Measurements from ENCODE around the gene STIP1. TPM values are rescaled to one million over a fixed set of nuclear protein-coding genes. Genes with fewer than 3 reads are reported as not detected.

STIP1 gene
- total RNA-seq, 1 experiment from 2014 or later = 338 TPM

DNA sequence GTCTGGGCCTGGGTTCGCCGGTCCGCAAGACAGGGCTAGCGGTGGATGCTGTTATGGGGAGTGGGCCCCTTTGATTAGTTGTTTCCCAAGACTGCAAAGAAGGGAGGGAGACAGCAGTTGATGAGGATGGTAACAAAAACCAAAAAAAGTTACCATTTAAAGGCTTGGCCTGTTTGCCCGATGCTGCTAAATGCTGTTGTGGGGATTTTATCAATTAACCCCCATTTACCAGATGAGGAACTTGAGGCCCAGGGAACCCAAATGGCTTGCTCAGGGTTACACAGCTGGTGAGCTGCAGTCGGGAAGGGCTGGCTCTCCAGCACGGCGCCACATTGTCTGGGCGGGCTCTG, 36.7 kb downstream of the STIP1 start:
- Mint-ChIP-seq H3K4me3 (no peak overlapping the region), H3K9me3 (no peaks in the 10 kb centered on the region), H3K4me1 (peaks cover 15% of the 10 kb centered on the region in 2 experiments), H3K36me3 (ENCODE audit: insufficient read depth in 1 of 3, low read depth in 3 of 3) (peaks cover 0 to 25% (median 14%) of the 10 kb centered on the region in 3 experiments; a peak in 5 of 7 replicates), H3K27ac (no peak overlapping the region), H3K27me3 (ENCODE audit: low read depth) (no peaks in the 10 kb centered on the region; the same call in 1 of the 2 replicates)
- H2BK20ac ChIP-seq (ENCODE audit: low read depth, low read length, poor library complexity, severe bottlenecking) = no peak overlapping the region
- H3K4me2 ChIP-seq (ENCODE audit: insufficient read depth, insufficient read length, low read length) = no peak overlapping the region
- peaks cover 15% of the 10 kb centered on the region for H3K23me2 ChIP-seq (ENCODE audit: insufficient read length, low read depth, low read length, poor library complexity, severe bottlenecking)
- no peaks in the 10 kb centered on the region for H4K20me1 ChIP-seq (ENCODE audit: control insufficient read depth, insufficient read depth, insufficient read length)
- H2BK5ac ChIP-seq (ENCODE audit: insufficient read length, low read length) = no peak overlapping the region
- no peak overlapping the region for H2BK12ac ChIP-seq (ENCODE audit: insufficient read length, low read depth, low read length)
- TF ChIP-seq, protein P1, sequence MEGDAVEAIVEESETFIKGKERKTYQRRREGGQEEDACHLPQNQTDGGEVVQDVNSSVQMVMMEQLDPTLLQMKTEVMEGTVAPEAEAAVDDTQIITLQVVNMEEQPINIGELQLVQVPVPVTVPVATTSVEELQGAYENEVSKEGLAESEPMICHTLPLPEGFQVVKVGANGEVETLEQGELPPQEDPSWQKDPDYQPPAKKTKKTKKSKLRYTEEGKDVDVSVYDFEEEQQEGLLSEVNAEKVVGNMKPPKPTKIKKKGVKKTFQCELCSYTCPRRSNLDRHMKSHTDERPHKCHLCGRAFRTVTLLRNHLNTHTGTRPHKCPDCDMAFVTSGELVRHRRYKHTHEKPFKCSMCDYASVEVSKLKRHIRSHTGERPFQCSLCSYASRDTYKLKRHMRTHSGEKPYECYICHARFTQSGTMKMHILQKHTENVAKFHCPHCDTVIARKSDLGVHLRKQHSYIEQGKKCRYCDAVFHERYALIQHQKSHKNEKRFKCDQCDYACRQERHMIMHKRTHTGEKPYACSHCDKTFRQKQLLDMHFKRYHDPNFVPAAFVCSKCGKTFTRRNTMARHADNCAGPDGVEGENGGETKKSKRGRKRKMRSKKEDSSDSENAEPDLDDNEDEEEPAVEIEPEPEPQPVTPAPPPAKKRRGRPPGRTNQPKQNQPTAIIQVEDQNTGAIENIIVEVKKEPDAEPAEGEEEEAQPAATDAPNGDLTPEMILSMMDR (conservative IDR thresholded peaks at IDR 0.05) = no peak
- no peak overlapping the region for H3K23ac ChIP-seq (ENCODE audit: insufficient read length, low read depth, low read length)
- no peak overlapping the region for H2BK15ac ChIP-seq (ENCODE audit: low read depth, low read length)
- H3T11ph ChIP-seq (ENCODE audit: low read length) = no peak overlapping the region
- no peak overlapping the region for H3K9ac ChIP-seq (ENCODE audit: extremely low read depth, insufficient read length, low read length)
- WGBS (ENCODE audit: extremely low coverage, insufficient read length, low lambda C conversion rate) = no CpG with 5 or more reads among the region's 9 CpGs
- H4K5ac ChIP-seq (ENCODE audit: insufficient read length, low read depth, low read length) = no peak overlapping the region
- H3K79me1 ChIP-seq (ENCODE audit: insufficient read depth, low read depth, low read length, poor library complexity, severe bottlenecking) = no peaks in the 10 kb centered on the region
- no peaks in the 10 kb centered on the region for H3K27me3 ChIP-seq (ENCODE audit: insufficient read depth, low read length)
- no peak overlapping the region for H2AK5ac ChIP-seq (ENCODE audit: insufficient read length, low read length)
- H3K79me2 ChIP-seq (ENCODE audit: insufficient read depth, low read length) = no peaks in the 10 kb centered on the region
- DNase-seq = no peak
- no peak overlapping the region for H3K18ac ChIP-seq (ENCODE audit: insufficient read length, low read depth, low read length)
- no peak overlapping the region for H3K14ac ChIP-seq (ENCODE audit: insufficient read depth, low read length)
- H3K4me1 ChIP-seq (ENCODE audit: insufficient read depth, low read length) = no peaks in the 10 kb centered on the region
- H4K8ac ChIP-seq (replicated peaks; ENCODE audit: insufficient read length, low read depth, low read length) = no peak overlapping the region
- H3K56ac ChIP-seq (ENCODE audit: insufficient read length, low read depth, low read length) = no peak overlapping the region
- no peak overlapping the region for H2BK120ac ChIP-seq (ENCODE audit: low read depth, low read length, poor library complexity, severe bottlenecking)
- no peak overlapping the region for H4K91ac ChIP-seq (ENCODE audit: insufficient read length, low read depth, low read length)
- H2AFZ ChIP-seq (ENCODE audit: low read length) = no peak overlapping the region
- no peaks in the 10 kb centered on the region for H3K9me3 ChIP-seq (ENCODE audit: control insufficient read depth, low read depth, low read length)
- H3K4ac ChIP-seq (ENCODE audit: low read depth, low read length) = no peak overlapping the region
- no peak overlapping the region for H3K27ac ChIP-seq (ENCODE audit: insufficient read length, low read depth, low read length)

All from H9 (cell line).